Femur (tissue), 1 donor: ENCODE results near the gene AP2B1.
"Not testable (repeated sequence)": the region's sequence is repeated elsewhere in the genome, so short reads cannot be mapped to it uniquely, and the experiment has no call there.

Experiments used
- DNase-seq: peaks from one replicate; pipeline ENCODE4 v3.0.0-alpha.2; 2017

AP2B1 gene

GRCh38 chr17:35577830-35578196 is 9.3 kb upstream of the AP2B1 start:
- DNase-seq, result peak; percentile 31

- DNase-seq, result peak; percentile 95
These were observed 8.8 kb upstream of the AP2B1 start, which contains the start of gene PEX12 for GRCh38 chr17:35578197-35578928. PEX12 (minus strand) TSS chr17:35578571; CDS start chr17:35578021, 550 bp downstream.

- no peak for DNase-seq
These were observed 8.1 kb upstream of the AP2B1 start for GRCh38 chr17:35578929-35579432.

GRCh38 chr17:35584061-35584460 is 3.1 kb upstream of the AP2B1 start:
- no peak for DNase-seq

- no peak for DNase-seq
These were observed 501 bp upstream of the AP2B1 start for GRCh38 chr17:35586569-35587073.

- no peak for DNase-seq
These were observed 1.2 kb downstream of the AP2B1 start for GRCh38 chr17:35588196-35588920.

GRCh38 chr17:35596072-35596471 is 8.9 kb downstream of the AP2B1 start:
- no peak for DNase-seq

GRCh38 chr17:35596530-35597233 is 9.6 kb downstream of the AP2B1 start:
- DNase-seq, result no peak

- no peak for DNase-seq
These were observed 10.5 kb downstream of the AP2B1 start for GRCh38 chr17:35597604-35598003.

GRCh38 chr17:35603674-35604073 is 16.6 kb downstream of the AP2B1 start:
- no peak for DNase-seq

- no peak for DNase-seq
These were observed 18.6 kb downstream of the AP2B1 start for GRCh38 chr17:35605678-35606077.

GRCh38 chr17:35607239-35607847 is 20.2 kb downstream of the AP2B1 start:
- DNase-seq, result no peak

- no peak for DNase-seq
These were observed 22.7 kb downstream of the AP2B1 start for GRCh38 chr17:35609831-35610230.

GRCh38 chr17:35610746-35611145 is 23.6 kb downstream of the AP2B1 start:
- not testable (repeated sequence) for DNase-seq

- DNase-seq, result peak; percentile 38
These were observed 25.9 kb downstream of the AP2B1 start for GRCh38 chr17:35612924-35613521.

GRCh38 chr17:35614810-35615209 is 27.7 kb downstream of the AP2B1 start:
- DNase-seq, result no peak

- DNase-seq, result no peak
These were observed 29.4 kb downstream of the AP2B1 start for GRCh38 chr17:35616536-35616935.

- DNase-seq, result no peak
These were observed 30.4 kb downstream of the AP2B1 start for GRCh38 chr17:35617505-35617904.

GRCh38 chr17:35618628-35619027 is 31.5 kb downstream of the AP2B1 start:
- DNase-seq, result no peak

GRCh38 chr17:35621768-35622167 is 34.6 kb downstream of the AP2B1 start:
- no peak for DNase-seq

GRCh38 chr17:35627417-35627816 is 40.3 kb downstream of the AP2B1 start:
- no peak for DNase-seq

- DNase-seq, result no peak
These were observed 43.5 kb downstream of the AP2B1 start for GRCh38 chr17:35630530-35631148.
